Smooth muscle cell (in vitro differentiated cells): ENCODE data around the gene TMPO. TPM values are rescaled to one million over a fixed set of nuclear protein-coding genes. Genes with fewer than 3 reads are reported as not detected.
A peak's percentile ranks its signal among the peaks of the same experiment; 100 is the strongest.

Experiments
- DNase-seq: peaks from one replicate; lab custom pipeline; 2025; ENCODE audit not compliant: unreplicated experiment; lab: John Stamatoyannopoulos, UW
- H2AFZ ChIP-seq: fragments of 200-600 bp; sonication (generic); 2 replicates; pipeline ENCODE4 v1.6.0; 2016; ENCODE audit warnings: antibody characterized with exemption, low read depth, mild to moderate bottlenecking
- H3F3A ChIP-seq: fragments of 200-600 bp; sonication (generic); 2 replicates; pipeline ENCODE4 v1.6.0; 2017; ENCODE audit warnings: antibody characterized with exemption, low read depth
- H3K27ac ChIP-seq: fragments of 200-600 bp; sonication (generic); 2 replicates; pipeline ENCODE4 v1.5.1; 2016; ENCODE audit warnings: low read depth, mild to moderate bottlenecking
- H3K27me3 ChIP-seq: fragments of 200-600 bp; sonication (generic); 2 replicates; pipeline ENCODE4 v1.6.1; 2016; ENCODE audit warnings: low read depth, mild to moderate bottlenecking
- H3K36me3 ChIP-seq: fragments of 200-600 bp; sonication (generic); 2 replicates; pipeline ENCODE4 v1.5.1; 2016; ENCODE audit warnings: low read depth
- H3K4me1 ChIP-seq: fragments of 200-600 bp; sonication (generic); 2 replicates; pipeline ENCODE4 v1.5.1; 2016; ENCODE audit warnings: low read depth
- H3K4me2 ChIP-seq: fragments of 200-600 bp; sonication (generic); 2 replicates; pipeline ENCODE4 v1.6.0; 2016; ENCODE audit warnings: mild to moderate bottlenecking
- H3K4me3 ChIP-seq: fragments of 200-600 bp; sonication (generic); 2 replicates; pipeline ENCODE4 v1.5.1; 2016; ENCODE audit warnings: mild to moderate bottlenecking
- H3K79me2 ChIP-seq: fragments of 200-600 bp; sonication (generic); 2 replicates; pipeline ENCODE4 v1.6.0; 2016; ENCODE audit warnings: low read depth, mild to moderate bottlenecking
- H3K9ac ChIP-seq: fragments of 200-600 bp; sonication (generic); 2 replicates; pipeline ENCODE4 v1.6.0; 2016; ENCODE audit warnings: low read depth
- H3K9me3 ChIP-seq: fragments of 200-600 bp; sonication (generic); replicated peaks from 2 replicates; pipeline ENCODE4 v1.5.1; 2016; ENCODE audit warnings: low read depth
- H4K20me1 ChIP-seq: fragments of 200-600 bp; sonication (generic); 2 replicates; pipeline ENCODE4 v1.6.0; 2016; ENCODE audit warnings: low read depth
- CTCF ChIP-seq: fragments of 200-600 bp; sonication (generic); IDR thresholded peaks from 2 replicates; pipeline ENCODE4 v1.5.1; 2017; ENCODE audit warnings: borderline replicate concordance, mild to moderate bottlenecking, antibody characterized with exemption; ENCODE audit not compliant: insufficient read depth, poor library complexity, severe bottlenecking
- WGBS: methylation state at CpG from one replicate; pipeline ENCODE4 v1.1.7; 2016; ENCODE audit warnings: low lambda C conversion rate; 5-methylcytosine and 5-hydroxymethylcytosine counted together
- polyA plus RNA-seq: library from polyadenylated mRNA; unstranded; fragments of >200 nt; fragmentation: Nextera tagmentation; extraction: Ambion mirVana; gene quantifications from 2 replicates; pipeline ENCODE4 v1.2.1, GENCODE V29; 2016
- total RNA-seq: library from RNA; depleted of rRNA; stranded (reverse); fragments of >200 nt; gene quantifications from 2 replicates; pipeline ENCODE4 v1.2.3, GENCODE V29; 2014

Gene TMPO
- total and polyA plus RNA-seq, 2 experiments from 2014 or later = 22.6 to 60.2 TPM

- H3K9ac ChIP-seq = no peak overlapping the region
- WGBS = 91% methylated on average over 13 of the region's 13 CpGs
- H3K4me3 ChIP-seq = no peak overlapping the region
- H2AFZ ChIP-seq = no peak overlapping the region
- TF ChIP-seq CTCF = no peak
- no peaks in the 10 kb centered on the region for H3K27me3 ChIP-seq
- no peaks in the 10 kb centered on the region for H3K9me3 ChIP-seq
- no peak for DNase-seq
- peaks cover 6% of the 10 kb centered on the region for H3F3A ChIP-seq
- H3K27ac ChIP-seq = no peak overlapping the region
- H4K20me1 ChIP-seq = peaks cover 67% of the 10 kb centered on the region
- H3K4me2 ChIP-seq = no peak overlapping the region
- H3K79me2 ChIP-seq = peaks cover 87% of the 10 kb centered on the region
- peaks cover 3% of the 10 kb centered on the region for H3K36me3 ChIP-seq
- H3K4me1 ChIP-seq = peaks cover 2% of the 10 kb centered on the region
Measured at GRCh38 chr12:98519257-98519907, 4.0 kb downstream of the TMPO start.

GRCh38 chr12:98530068-98530467, 14.7 kb downstream of the TMPO start:
- Histone ChIP-seq H3K4me2 (no peak overlapping the region), H2AFZ (no peak overlapping the region), H3K36me3 (peaks cover 5% of the 10 kb centered on the region), H3K4me3 (no peak overlapping the region), H4K20me1 (peaks cover 16% of the 10 kb centered on the region), H3K27me3 (no peaks in the 10 kb centered on the region), H3F3A (peaks cover 3% of the 10 kb centered on the region), H3K79me2 (peaks cover 63% of the 10 kb centered on the region), H3K27ac (no peak overlapping the region), H3K4me1 (no peaks in the 10 kb centered on the region), H3K9ac (no peak overlapping the region), H3K9me3 (no peaks in the 10 kb centered on the region)
- 81% methylated on average over 1 of the region's 1 CpG for WGBS
- no peak for DNase-seq
- no peak for TF ChIP-seq CTCF

- peaks cover 58% of the 10 kb centered on the region for H3K79me2 ChIP-seq
- no peak overlapping the region for H3K9ac ChIP-seq
- H3K9me3 ChIP-seq = no peaks in the 10 kb centered on the region
- H3K4me1 ChIP-seq = no peaks in the 10 kb centered on the region
- peak; percentile 65 for TF ChIP-seq CTCF
- no peak overlapping the region for H3K4me2 ChIP-seq
- no peak overlapping the region for H2AFZ ChIP-seq
- H3K4me3 ChIP-seq = no peak overlapping the region
- WGBS = 85% methylated on average over 4 of the region's 4 CpGs
- H3K27me3 ChIP-seq = no peaks in the 10 kb centered on the region
- no peaks in the 10 kb centered on the region for H4K20me1 ChIP-seq
- H3F3A ChIP-seq = peaks cover 3% of the 10 kb centered on the region
- peak overlapping the region; percentile 21 for H3K27ac ChIP-seq
- peaks cover 9% of the 10 kb centered on the region for H3K36me3 ChIP-seq
- no peak for DNase-seq
Measured at GRCh38 chr12:98532687-98533304, 17.4 kb downstream of the TMPO start.
